Mucosa of descending colon (tissue), 3 donors: Measurements from ENCODE around the gene NPSR1. TPM values are rescaled to one million over a fixed set of nuclear protein-coding genes. Genes with fewer than 3 reads are reported as not detected.

Experiments
- ATAC-seq: fragments of 200-7000 bp; cut with Tn5 transposase; one replicate; pipeline ENCODE4 v1.9.1; 2020; ENCODE audit warnings: mild to moderate bottlenecking, moderate library complexity
- DNase-seq, 3 donors: peaks; one replicate each; pipeline ENCODE4 v3.0.0-alpha.2; 2020
- H3K36me3 ChIP-seq: fragments of 200-600 bp; one replicate; pipeline ENCODE4 v1.8.0; 2021; ENCODE audit warnings: low read depth, mild to moderate bottlenecking
- H3K4me1 ChIP-seq: fragments of 200-600 bp; one replicate; pipeline ENCODE4 v1.8.0; 2021; ENCODE audit warnings: low read depth, mild to moderate bottlenecking
- H3K4me3 ChIP-seq: fragments of 200-600 bp; one replicate; pipeline ENCODE4 v1.8.0; 2021; ENCODE audit warnings: mild to moderate bottlenecking
- H3K9me3 ChIP-seq: fragments of 200-600 bp; one replicate; pipeline ENCODE4 v1.8.0; 2021; ENCODE audit warnings: mild to moderate bottlenecking
- intact Hi-C, 2 donors: fragments of 100-400 bp; cut with DNase I in 1 of 2; cut with micrococcal nuclease in 1 of 2; formaldehyde crosslinking; loops; one replicate each; pipeline versions ENCODE4 v1.11.0 to v1.11.1; 2022; cut with DNase I, micrococcal nuclease
- total RNA-seq, 3 donors: library from RNA; stranded (reverse); fragmentation: NEBNext Ultra II Directional in 2 of 3; extraction: Animal tissue kit (Norgen Biotek cat#: 25700) in 2 of 3; gene quantifications; one replicate each; pipeline versions ENCODE4 v1.2.1 to v1.2.4, GENCODE V29; 2021 to 2023
- TF ChIP-seq, protein P1 (sequence below): fragments of 200-600 bp; IDR thresholded peaks from one replicate; pipeline ENCODE4 v1.8.0; 2022; ENCODE audit warnings: antibody characterized with exemption, mild to moderate bottlenecking
- donor health status: DM: no; HTN: no; CAD: no; lungs with moderate emphysema.
- donor health status: DM: no; HTN: no; CAD: no.
- donor health status: DM: no; HTN: yes; CAD: no.

NPSR1 gene
- total RNA-seq, 3 donors from 2014 or later = not detected

DNA sequence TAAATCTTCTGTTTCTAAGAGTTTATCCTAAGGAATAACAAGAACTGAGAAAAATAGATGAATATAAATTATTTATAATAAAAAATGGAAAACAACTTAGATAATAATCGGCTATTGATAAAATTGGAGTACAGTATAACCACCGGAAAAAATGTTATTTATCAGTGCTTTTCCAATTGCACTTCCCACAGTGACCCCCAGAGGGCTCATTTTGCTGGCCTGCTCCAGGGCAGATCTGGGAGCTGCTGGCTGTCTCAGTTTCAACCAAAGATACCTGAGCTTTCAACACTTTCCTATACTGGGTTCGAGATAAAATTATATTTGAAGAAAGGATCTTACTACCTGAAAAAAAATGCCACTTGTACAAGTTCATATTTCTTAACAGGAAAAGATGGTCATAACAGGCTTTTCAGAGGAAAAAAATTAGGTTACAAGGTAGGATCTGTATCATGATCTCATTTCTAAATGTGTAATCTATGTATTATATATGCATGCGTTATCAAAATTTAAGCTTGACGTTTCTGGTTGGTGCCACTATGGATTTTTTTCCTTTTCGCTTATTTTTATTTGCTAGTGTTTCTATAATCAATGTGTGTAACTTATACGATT, 165.7 kb downstream of the NPSR1 start:
- peak in 2 of 3 donors; percentile 48 to 79 for DNase-seq
- TF ChIP-seq, protein P1, sequence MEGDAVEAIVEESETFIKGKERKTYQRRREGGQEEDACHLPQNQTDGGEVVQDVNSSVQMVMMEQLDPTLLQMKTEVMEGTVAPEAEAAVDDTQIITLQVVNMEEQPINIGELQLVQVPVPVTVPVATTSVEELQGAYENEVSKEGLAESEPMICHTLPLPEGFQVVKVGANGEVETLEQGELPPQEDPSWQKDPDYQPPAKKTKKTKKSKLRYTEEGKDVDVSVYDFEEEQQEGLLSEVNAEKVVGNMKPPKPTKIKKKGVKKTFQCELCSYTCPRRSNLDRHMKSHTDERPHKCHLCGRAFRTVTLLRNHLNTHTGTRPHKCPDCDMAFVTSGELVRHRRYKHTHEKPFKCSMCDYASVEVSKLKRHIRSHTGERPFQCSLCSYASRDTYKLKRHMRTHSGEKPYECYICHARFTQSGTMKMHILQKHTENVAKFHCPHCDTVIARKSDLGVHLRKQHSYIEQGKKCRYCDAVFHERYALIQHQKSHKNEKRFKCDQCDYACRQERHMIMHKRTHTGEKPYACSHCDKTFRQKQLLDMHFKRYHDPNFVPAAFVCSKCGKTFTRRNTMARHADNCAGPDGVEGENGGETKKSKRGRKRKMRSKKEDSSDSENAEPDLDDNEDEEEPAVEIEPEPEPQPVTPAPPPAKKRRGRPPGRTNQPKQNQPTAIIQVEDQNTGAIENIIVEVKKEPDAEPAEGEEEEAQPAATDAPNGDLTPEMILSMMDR = peak; percentile 65
- no peaks in the 10 kb centered on the region for H3K9me3 ChIP-seq
- intact Hi-C loops = loop anchor here in 1 of 2 donors (10.0 kb wide), 1 partner anchor 211 kb away; the partner anchor contains the start of gene DPY19L1
- no peaks in the 10 kb centered on the region for H3K4me1 ChIP-seq
- peak; percentile 69 for ATAC-seq
- H3K36me3 ChIP-seq = no peaks in the 10 kb centered on the region
- H3K4me3 ChIP-seq = no peak overlapping the region

DNA sequence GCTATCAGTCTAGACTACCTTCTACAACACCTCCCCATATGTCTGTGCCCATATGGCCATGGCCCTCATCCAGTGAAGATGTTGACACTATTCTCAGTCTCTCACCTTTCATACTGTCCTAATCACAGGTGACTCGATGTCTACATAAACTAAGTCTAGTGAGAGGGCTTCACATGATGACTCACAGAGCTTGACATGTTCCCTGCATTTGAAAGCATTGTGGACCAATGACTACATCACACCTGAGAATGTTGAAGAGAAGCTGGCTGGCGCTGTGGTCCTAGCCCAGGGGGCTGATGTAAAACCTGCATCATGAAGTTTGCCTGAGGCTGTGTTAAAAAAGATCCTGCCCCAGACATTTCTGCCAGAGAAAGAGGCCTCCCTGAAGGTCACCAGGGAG, 167.2 kb downstream of the NPSR1 start:
- intact Hi-C loops = loop anchor here in 1 of 2 donors (10.0 kb wide), 1 partner anchor 210 kb away; the partner anchor contains the start of gene DPY19L1
- DNase-seq = no peak
- TF ChIP-seq, protein P1 = no peak
- Histone ChIP-seq H3K36me3 (no peaks in the 10 kb centered on the region), H3K4me1 (no peaks in the 10 kb centered on the region), H3K4me3 (no peak overlapping the region), H3K9me3 (no peaks in the 10 kb centered on the region)
- no peak for ATAC-seq

DNA sequence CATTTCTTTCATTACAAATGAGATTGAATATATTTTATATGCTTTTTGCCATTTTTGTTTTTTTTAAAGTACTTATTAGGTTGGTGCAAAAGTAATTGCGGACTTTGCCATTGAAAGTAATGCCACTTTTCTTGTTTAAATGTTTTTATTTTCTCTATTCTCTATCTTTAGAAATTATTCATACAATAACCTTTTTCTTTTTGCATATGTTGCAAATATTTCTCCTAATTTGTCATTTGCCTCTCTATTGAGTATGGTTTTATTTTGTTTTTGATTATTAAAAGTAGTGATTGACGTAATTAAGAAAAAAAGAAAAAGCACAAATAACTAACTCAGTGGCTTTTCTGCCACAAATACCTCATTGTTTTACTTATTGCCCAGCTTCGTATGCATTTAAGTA, 172.4 kb downstream of the NPSR1 start:
- no peaks in the 10 kb centered on the region for H3K4me1 ChIP-seq
- DNase-seq (no peak), ATAC-seq (no peak)
- H3K9me3 ChIP-seq = no peaks in the 10 kb centered on the region
- TF ChIP-seq, protein P1 = no peak
- H3K4me3 ChIP-seq = no peak overlapping the region
- intact Hi-C loops = no loop called here
- no peaks in the 10 kb centered on the region for H3K36me3 ChIP-seq

DNA sequence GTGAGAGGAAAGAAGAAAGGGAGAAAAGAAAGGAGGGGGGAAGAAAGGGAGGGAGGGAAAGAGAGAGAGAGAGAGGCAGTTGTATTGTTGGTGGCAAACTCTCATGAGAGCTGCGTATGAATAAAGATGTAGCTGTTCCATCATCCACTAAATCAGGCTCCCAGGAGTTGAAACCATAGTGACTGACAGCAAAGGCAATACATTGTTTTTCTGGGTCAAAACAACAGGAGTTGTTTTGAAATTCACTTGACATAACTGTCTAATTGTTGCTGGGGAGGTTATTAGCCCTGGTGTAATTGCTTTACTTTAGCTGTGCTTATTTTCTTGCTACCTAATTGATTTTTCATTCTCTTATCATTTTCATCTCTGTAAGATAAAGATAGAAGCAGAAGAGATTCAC, 173.4 kb downstream of the NPSR1 start:
- intact Hi-C loops = no loop called here
- Histone ChIP-seq H3K9me3 (no peaks in the 10 kb centered on the region), H3K4me3 (no peak overlapping the region), H3K4me1 (no peaks in the 10 kb centered on the region), H3K36me3 (no peaks in the 10 kb centered on the region)
- ATAC-seq = no peak
- no peak for DNase-seq
- TF ChIP-seq, protein P1 = no peak

DNA sequence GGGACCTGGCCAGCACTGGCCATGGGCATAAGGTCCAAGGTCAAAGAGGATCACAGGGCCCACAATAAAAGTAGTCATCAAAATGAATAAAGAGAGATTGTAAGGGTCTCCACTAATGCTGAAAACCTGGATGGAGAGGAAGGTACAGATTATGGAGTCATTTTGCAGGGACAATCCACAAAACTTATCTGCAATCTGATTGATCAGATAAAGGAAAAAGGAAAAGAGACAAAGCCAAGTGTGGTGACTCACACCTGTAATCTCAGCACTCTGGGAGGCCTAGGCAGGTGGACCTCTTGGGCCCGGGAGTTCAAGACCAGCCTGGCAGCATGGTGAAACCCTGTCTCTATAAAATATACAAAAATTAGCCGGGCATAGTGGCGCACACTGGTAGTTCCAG, 174.0 kb downstream of the NPSR1 start:
- intact Hi-C loops = no loop called here
- no peaks in the 10 kb centered on the region for H3K36me3 ChIP-seq
- no peaks in the 10 kb centered on the region for H3K9me3 ChIP-seq
- no peak overlapping the region for H3K4me3 ChIP-seq
- ATAC-seq (no peak), DNase-seq (no peak)
- TF ChIP-seq, protein P1 = no peak
- no peaks in the 10 kb centered on the region for H3K4me1 ChIP-seq
